Spleen (tissue), 7 donors: ENCODE data around the gene TK1.

Source experiments
- CTCF ChIP-seq, 11 experiments: fragments of 200-600 bp in 7 of 11; fragments of 450-650 bp in 4 of 11; sonication (generic) in 4 of 11; IDR thresholded peaks in 8 of 11; conservative IDR thresholded peaks in 3 of 11; 1 replicate in 7 of 11; 2 replicates in 4 of 11; pipeline versions ENCODE4 v1.4.0 to v1.8.0; 2016 to 2021; ENCODE audit warnings: antibody characterized with exemption in 11 of 11, inconsistent platforms in 4 of 11, mild to moderate bottlenecking in 1 of 11
- POLR2A ChIP-seq, 3 donors: fragments of 450-650 bp; IDR thresholded peaks; one replicate each; pipeline ENCODE4 v1.5.1; 2017; ENCODE audit warnings: antibody characterized with exemption in 3 of 3, mild to moderate bottlenecking in 1 of 3
- POLR2AphosphoS5 ChIP-seq, 3 donors: sonication (generic); formaldehyde crosslinking; IDR thresholded peaks; one replicate each; pipeline ENCODE4 v1.5.1; 2017; ENCODE audit warnings: antibody characterized with exemption in 3 of 3
- donor health status: DM: no; HTN: no; CAD: no; lungs with moderate emphysema.
- donor health status: DM: no; HTN: no; CAD: no.
- donor health status: DM: no; HTN: no; CAD: no.

GRCh38 chr17:78230996-78231935, 44.4 kb upstream of the TK1 start, which contains the start of gene TMEM235:
- TF ChIP-seq CTCF (IDR thresholded peaks at IDR 0.05 in 8 of 11, conservative IDR thresholded peaks at IDR 0.05 in 3 of 11) (no peak), POLR2A (IDR thresholded peaks at IDR 0.05) (no peak), POLR2AphosphoS5 (IDR thresholded peaks at IDR 0.05) (no peak)
